H1 (cell line): ENCODE measurements around the gene RBM10.

Source experiments
- CEBPB ChIP-seq: IDR thresholded peaks from 2 replicates; pipeline ENCODE4 v1.6.1; 2012; ENCODE audit warnings: low read depth, low read length
- EZH2 ChIP-seq: fragments of 200-600 bp; sonication (generic); IDR thresholded peaks from 2 replicates; pipeline ENCODE4 v1.7.1; 2012; ENCODE audit warnings: low read depth, mild to moderate bottlenecking, moderate library complexity, low read length, inconsistent platforms; ENCODE audit not compliant: severe bottlenecking
- GTF2F1 ChIP-seq: IDR thresholded peaks from 2 replicates; pipeline ENCODE4 v1.6.1; 2012; ENCODE audit warnings: low read depth, low read length, improper control_type of control experiment, borderline replicate concordance
- MAFK ChIP-seq: IDR thresholded peaks from 2 replicates; pipeline ENCODE4 v1.6.1; 2012; ENCODE audit warnings: low read depth, mild to moderate bottlenecking, improper control_type of control experiment, low read length
- POLR2A ChIP-seq, 2 experiments: IDR thresholded peaks; 1 replicate in 1 of 2; 2 replicates in 1 of 2; pipeline ENCODE4 v1.6.1; 2011; ENCODE audit warnings: low read depth in 2 of 2, low read length in 2 of 2, mild to moderate bottlenecking in 2 of 2; ENCODE audit errors: control extremely low read depth in 1 of 2
- POLR2AphosphoS5 ChIP-seq: IDR thresholded peaks from 2 replicates; pipeline ENCODE4 v1.6.1; 2011; ENCODE audit warnings: low read depth, low read length
- TAF1 ChIP-seq: IDR thresholded peaks from 2 replicates; pipeline ENCODE4 v1.6.1; 2011; ENCODE audit warnings: mild to moderate bottlenecking, low read depth, low read length
- TF ChIP-seq, protein P1 (sequence below): IDR thresholded peaks from 2 replicates; pipeline ENCODE4 v1.6.1; 2011; ENCODE audit warnings: low read depth, mild to moderate bottlenecking, low read length; ENCODE audit not compliant: insufficient read depth

DNA sequence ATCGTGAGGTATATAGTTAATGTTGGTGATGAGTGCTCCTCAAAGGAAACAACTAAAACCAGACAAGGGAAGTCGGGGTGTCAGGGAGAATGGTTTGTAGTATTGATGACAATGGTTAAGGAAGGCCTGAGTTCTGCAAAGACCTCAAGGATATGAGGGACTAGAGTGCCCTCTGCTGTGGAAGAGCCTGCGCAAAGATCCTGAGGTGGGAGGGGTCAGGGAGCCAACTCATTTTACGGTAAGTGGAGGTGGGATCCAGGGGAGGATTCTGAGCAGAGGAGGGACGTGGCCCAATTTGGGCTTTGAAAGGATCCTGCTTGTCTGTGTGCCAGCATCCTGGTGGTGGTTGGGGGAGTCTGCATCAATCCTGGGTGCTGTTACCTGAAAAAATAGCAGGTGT, 59.9 kb downstream of the RBM10 start:
- TF ChIP-seq TAF1 (no peak), MAFK (no peak), POLR2AphosphoS5 (no peak), EZH2 (no peak), POLR2A (IDR thresholded peaks at IDR 0.05; ENCODE audit: control extremely low read depth in 1 of 2, low read depth in 2 of 2, low read length in 2 of 2) (no peak), GTF2F1 (no peak), CEBPB (no peak)
- TF ChIP-seq, protein P1, sequence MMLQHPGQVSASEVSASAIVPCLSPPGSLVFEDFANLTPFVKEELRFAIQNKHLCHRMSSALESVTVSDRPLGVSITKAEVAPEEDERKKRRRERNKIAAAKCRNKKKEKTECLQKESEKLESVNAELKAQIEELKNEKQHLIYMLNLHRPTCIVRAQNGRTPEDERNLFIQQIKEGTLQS = no peak
